Activated T-helper 2 cell treated with anti-CD3 and anti-CD28 coated beads, Interferon-gamma antibody, Interleukin-2, Interleukin-4, amounts not matched to agents 10 μg/mL and 5 μg/mL and 100 μg/mL, durations not matched to agents 14 hours and 24 hours and 36 hours (primary cell): ENCODE measurements around the gene SERINC5. TPM values are rescaled to one million over a fixed set of nuclear protein-coding genes. Genes with fewer than 3 reads are reported as not detected.

ENCODE experiments used
- DNase-seq: peaks from one replicate; pipeline ENCODE4 v3.0.0; 2021; ENCODE audit warnings: low spot score
- H3K27ac Mint-ChIP-seq: one replicate; pipeline ENCODE4 v1.8.0; 2021; ENCODE audit warnings: mixed read lengths
- H3K27me3 Mint-ChIP-seq: one replicate; pipeline ENCODE4 v1.8.0; 2021; ENCODE audit warnings: low read depth, mixed read lengths
- H3K36me3 Mint-ChIP-seq: one replicate; pipeline ENCODE4 v1.8.0; 2021; ENCODE audit warnings: low read depth, mixed read lengths
- H3K4me1 Mint-ChIP-seq: one replicate; pipeline ENCODE4 v1.8.0; 2021; ENCODE audit warnings: low read depth, mixed read lengths
- H3K4me3 Mint-ChIP-seq: one replicate; pipeline ENCODE4 v1.8.0; 2021; ENCODE audit warnings: low read depth, mild to moderate bottlenecking, moderate library complexity, mixed read lengths
- H3K9me3 Mint-ChIP-seq: one replicate; pipeline ENCODE4 v1.8.0; 2021; ENCODE audit warnings: mixed read lengths
- intact Hi-C: fragments of 100-400 bp; cut with micrococcal nuclease; formaldehyde crosslinking; loops from one replicate; pipeline ENCODE4 v1.15.1; 2023
- total RNA-seq: library from RNA; stranded (reverse); gene quantifications from 2 replicates; pipeline ENCODE4 v1.2.3, GENCODE V29; 2022

SERINC5 gene
- total RNA-seq, 1 donor from 2014 or later: 18.9 TPM

- Mint-ChIP-seq H3K27me3 (no peaks in the 10 kb centered on the region), H3K9me3 (no peaks in the 10 kb centered on the region), H3K4me3 (no peak overlapping the region), H3K27ac (peak overlapping the region; percentile 31), H3K36me3 (peaks cover 39% of the 10 kb centered on the region), H3K4me1 (peaks cover 68% of the 10 kb centered on the region)
- intact Hi-C loops: no loop called here
- DNase-seq: no peak
Observed at GRCh38 chr5:80216753-80217596, 38.9 kb downstream of the SERINC5 start.

DNA sequence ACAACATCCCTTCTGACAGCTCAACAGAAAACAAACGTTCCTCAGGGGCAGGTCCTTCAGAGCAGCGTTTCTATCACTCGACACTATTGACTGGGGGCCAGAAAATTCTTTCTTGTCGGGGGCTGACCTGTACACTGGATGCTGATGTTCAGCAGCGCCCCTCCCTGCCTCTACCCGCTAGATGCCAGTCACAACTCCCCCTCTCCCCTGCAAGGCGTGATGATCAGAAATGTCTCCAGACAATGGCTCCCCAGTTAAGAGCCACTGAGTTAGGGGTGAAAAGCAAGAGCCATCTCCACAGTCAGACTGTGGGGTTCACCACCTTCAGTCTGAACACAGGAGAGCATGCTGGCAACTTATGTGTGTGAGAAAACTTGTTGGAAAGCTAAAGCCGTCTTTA, 39.8 kb downstream of the SERINC5 start:
- Mint-ChIP-seq H3K4me3 (peak overlapping the region; percentile 18), H3K27me3 (no peaks in the 10 kb centered on the region), H3K36me3 (peaks cover 41% of the 10 kb centered on the region), H3K27ac (peak overlapping the region; percentile 63), H3K4me1 (peaks cover 77% of the 10 kb centered on the region), H3K9me3 (no peaks in the 10 kb centered on the region)
- intact Hi-C loops: no loop called here
- no peak for DNase-seq

GRCh38 chr5:80215523-80215922, 40.3 kb downstream of the SERINC5 start:
- Mint-ChIP-seq H3K4me3 (no peak overlapping the region), H3K27ac (peak overlapping the region; percentile 55), H3K4me1 (peaks cover 79% of the 10 kb centered on the region), H3K36me3 (peaks cover 44% of the 10 kb centered on the region), H3K9me3 (no peaks in the 10 kb centered on the region), H3K27me3 (no peaks in the 10 kb centered on the region)
- intact Hi-C loops: no loop called here
- no peak for DNase-seq

- H3K27ac Mint-ChIP-seq: no peak overlapping the region
- H3K9me3 Mint-ChIP-seq: no peaks in the 10 kb centered on the region
- DNase-seq: no peak
- H3K4me1 Mint-ChIP-seq: peaks cover 72% of the 10 kb centered on the region
- peaks cover 39% of the 10 kb centered on the region for H3K36me3 Mint-ChIP-seq
- intact Hi-C loops: loop anchor here (5.0 kb wide), 1 partner anchor 39 kb away; no protein-coding TSS in a partner anchor
- H3K4me3 Mint-ChIP-seq: no peak overlapping the region
- H3K27me3 Mint-ChIP-seq: no peaks in the 10 kb centered on the region
Observed at GRCh38 chr5:80213466-80213865, 42.4 kb downstream of the SERINC5 start.

GRCh38 chr5:80212171-80212667, 43.6 kb downstream of the SERINC5 start:
- Mint-ChIP-seq H3K4me3 (no peak overlapping the region), H3K9me3 (no peaks in the 10 kb centered on the region), H3K4me1 (peaks cover 71% of the 10 kb centered on the region), H3K27me3 (no peaks in the 10 kb centered on the region), H3K27ac (no peak overlapping the region), H3K36me3 (peaks cover 35% of the 10 kb centered on the region)
- intact Hi-C loops: loop anchor here (5.0 kb wide), 1 partner anchor 40 kb away; no protein-coding TSS in a partner anchor
- no peak for DNase-seq

DNA sequence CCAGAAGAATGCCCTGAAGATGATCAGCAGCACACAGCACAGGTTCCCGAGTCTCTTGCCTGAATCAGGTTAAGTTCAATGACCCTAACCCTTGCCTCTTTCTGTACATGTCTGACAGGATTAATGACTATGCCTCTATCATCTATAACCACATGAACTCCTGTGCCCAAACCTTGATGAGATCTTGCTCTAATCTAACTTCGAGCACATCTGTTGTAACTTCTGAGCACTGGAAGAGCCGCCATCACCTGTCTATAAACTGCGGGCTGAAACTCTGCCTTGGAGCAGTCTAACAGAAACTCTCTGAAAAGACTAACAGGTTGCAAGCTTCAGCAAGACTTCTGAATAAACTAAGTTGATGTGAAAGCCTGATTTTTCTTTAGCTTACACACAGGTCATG, 44.5 kb downstream of the SERINC5 start:
- no peak overlapping the region for H3K27ac Mint-ChIP-seq
- intact Hi-C loops: loop anchor here (5.0 kb wide), 1 partner anchor 41 kb away; no protein-coding TSS in a partner anchor
- DNase-seq: no peak
- peaks cover 33% of the 10 kb centered on the region for H3K36me3 Mint-ChIP-seq
- no peak overlapping the region for H3K4me3 Mint-ChIP-seq
- H3K4me1 Mint-ChIP-seq: peaks cover 72% of the 10 kb centered on the region
- no peaks in the 10 kb centered on the region for H3K9me3 Mint-ChIP-seq
- no peaks in the 10 kb centered on the region for H3K27me3 Mint-ChIP-seq

GRCh38 chr5:80210014-80210413, 45.8 kb downstream of the SERINC5 start:
- Mint-ChIP-seq H3K4me1 (peaks cover 68% of the 10 kb centered on the region), H3K4me3 (no peak overlapping the region), H3K36me3 (peaks cover 29% of the 10 kb centered on the region), H3K27ac (peak overlapping the region; percentile 57), H3K9me3 (no peaks in the 10 kb centered on the region), H3K27me3 (no peaks in the 10 kb centered on the region)
- no peak for DNase-seq
- intact Hi-C loops: loop anchor here (5.0 kb wide), 1 partner anchor 42 kb away; no protein-coding TSS in a partner anchor

DNA sequence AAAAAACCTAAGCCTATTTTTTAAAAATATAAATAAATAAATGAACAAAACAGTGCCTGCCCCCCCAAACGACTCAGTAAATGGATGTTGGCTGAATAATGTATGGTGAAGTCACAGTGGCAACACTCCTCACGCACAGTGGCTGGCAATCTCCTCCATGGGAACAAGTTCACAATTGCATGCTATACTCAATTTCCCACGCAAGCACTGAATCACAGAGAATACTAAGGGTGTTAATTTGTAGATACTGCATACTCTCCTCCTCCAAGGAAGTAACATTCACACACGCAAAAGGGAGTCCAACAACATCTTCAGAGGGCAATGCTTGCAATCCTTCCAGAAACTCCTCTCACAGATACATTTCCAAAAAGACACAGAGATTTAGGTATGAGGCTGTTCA, 47.5 kb downstream of the SERINC5 start:
- no peak for DNase-seq
- Mint-ChIP-seq H3K4me1 (peaks cover 67% of the 10 kb centered on the region), H3K27me3 (no peaks in the 10 kb centered on the region), H3K4me3 (no peak overlapping the region), H3K9me3 (no peaks in the 10 kb centered on the region), H3K36me3 (peaks cover 34% of the 10 kb centered on the region), H3K27ac (no peak overlapping the region)
- intact Hi-C loops: no loop called here

DNA sequence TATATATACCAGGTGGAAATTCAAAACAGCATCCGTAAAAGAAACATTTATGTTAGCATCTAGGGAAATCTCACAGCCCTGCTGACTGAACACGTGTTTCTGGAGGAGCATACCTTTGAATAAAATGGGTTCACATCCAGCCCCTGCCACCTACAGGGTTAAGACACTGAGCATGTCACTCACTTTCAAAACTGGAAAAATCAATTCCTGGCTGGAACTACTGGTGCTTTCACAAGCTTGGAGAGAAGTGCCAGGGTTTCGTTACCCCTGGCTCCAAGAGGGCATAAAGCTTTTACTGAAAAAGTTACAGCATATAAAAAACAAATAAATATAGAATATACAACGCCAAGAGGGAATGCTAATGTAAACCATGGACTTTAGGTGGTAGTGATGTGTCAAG, 48.0 kb downstream of the SERINC5 start:
- intact Hi-C loops: loop anchor here (2.0 kb wide), 1 partner anchor 15 kb away; no protein-coding TSS in a partner anchor

DNA sequence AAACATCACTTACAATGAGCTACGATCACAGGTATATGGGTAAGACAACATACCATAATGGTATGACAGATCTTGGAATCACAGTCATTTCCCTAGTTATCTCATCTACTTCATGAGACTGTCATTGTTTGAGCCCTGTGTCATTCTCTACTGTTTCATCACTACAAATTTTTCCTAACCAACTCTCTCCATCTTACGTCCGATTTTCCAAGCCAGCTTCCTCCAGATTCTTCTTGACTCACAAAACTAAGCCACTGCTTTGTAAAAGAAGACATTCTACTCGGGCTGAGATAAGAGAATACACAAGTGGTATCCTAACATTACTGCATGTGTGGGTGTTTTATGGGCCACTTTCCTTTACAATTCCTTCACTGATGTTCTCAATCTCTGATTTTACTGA, 49.6 kb downstream of the SERINC5 start:
- intact Hi-C loops: loop anchor here (2.0 kb wide), 1 partner anchor 13 kb away; no protein-coding TSS in a partner anchor
- peaks cover 46% of the 10 kb centered on the region for H3K36me3 Mint-ChIP-seq
- peaks cover 59% of the 10 kb centered on the region for H3K4me1 Mint-ChIP-seq

More for the DNA sequence above, 48.0 kb downstream of the SERINC5 start:
- Mint-ChIP-seq H3K27ac (no peak overlapping the region), H3K4me1 (peaks cover 65% of the 10 kb centered on the region), H3K4me3 (no peak overlapping the region), H3K36me3 (peaks cover 36% of the 10 kb centered on the region), H3K27me3 (no peaks in the 10 kb centered on the region), H3K9me3 (no peaks in the 10 kb centered on the region)
- no peak for DNase-seq

DNA sequence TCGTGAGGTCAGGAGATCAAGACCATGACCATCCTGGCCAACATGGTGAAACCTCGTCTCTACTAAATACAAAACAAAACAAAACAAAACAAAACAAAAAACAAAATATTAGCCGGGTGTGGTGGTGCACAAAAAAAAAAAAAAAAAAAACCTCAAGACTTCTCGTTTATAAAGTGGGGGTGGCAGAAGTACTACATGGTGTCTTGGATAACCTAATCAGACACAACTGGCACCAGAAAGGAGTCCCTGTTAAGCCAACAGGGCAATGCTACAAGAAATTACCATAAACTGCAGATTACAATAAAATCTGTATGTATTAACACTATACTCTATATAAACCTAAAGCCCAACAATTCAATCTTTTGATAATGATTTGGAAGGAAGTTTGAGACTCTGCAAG, 50.0 kb downstream of the SERINC5 start:
- Mint-ChIP-seq H3K27me3 (no peaks in the 10 kb centered on the region), H3K27ac (peak overlapping the region; percentile 35), H3K9me3 (no peaks in the 10 kb centered on the region), H3K4me3 (no peak overlapping the region), H3K4me1 (peaks cover 56% of the 10 kb centered on the region), H3K36me3 (peaks cover 46% of the 10 kb centered on the region)
- intact Hi-C loops: loop anchor here (2.0 kb wide), 1 partner anchor 13 kb away; no protein-coding TSS in a partner anchor
- no peak for DNase-seq

More for the DNA sequence above, 49.6 kb downstream of the SERINC5 start:
- Mint-ChIP-seq H3K9me3 (no peaks in the 10 kb centered on the region), H3K27me3 (no peaks in the 10 kb centered on the region), H3K27ac (peak overlapping the region; percentile 35), H3K4me3 (no peak overlapping the region)
- DNase-seq: no peak

DNA sequence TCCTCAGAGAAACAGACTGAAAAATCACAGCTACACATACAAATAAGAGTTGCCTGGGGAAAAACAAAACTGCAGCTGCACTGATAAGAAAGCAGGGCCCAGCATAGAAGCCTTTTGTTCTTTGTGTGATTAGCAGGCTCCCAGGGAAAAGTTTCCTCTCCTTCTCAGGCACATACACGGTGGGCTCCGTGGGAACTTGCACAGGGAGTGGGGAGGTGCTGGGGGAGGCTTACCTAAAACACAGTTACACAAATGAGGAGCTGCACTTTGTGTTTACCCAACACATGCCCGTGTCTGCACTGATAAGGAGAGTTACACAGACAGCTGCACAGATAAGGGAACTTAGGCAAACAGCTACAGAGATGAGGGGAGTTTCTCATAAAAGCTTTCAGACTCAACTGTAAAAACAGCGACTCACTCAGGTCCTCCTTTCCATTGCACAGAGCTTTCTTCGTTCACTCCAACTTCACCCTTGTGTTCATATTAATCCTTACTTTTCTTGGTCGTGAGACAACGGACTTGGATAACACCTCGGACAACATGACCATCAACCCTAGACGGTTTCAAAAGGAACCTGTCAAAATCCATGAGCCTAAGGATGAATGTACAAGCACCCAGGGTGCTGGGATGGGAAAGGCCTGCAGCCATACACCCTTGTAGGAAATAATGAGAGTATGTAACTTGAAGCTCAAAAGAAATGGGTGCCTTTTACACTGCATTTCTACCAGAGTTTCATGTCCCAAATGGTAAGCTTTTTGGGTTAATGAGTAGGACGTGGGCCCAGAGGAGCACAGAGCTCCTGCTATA, 50.8 kb downstream of the SERINC5 start:
- DNase-seq: no peak
- H3K4me3 Mint-ChIP-seq: no peak overlapping the region

More for the DNA sequence above, 50.8 kb downstream of the SERINC5 start:
- Mint-ChIP-seq H3K27me3 (no peaks in the 10 kb centered on the region), H3K27ac (peak overlapping the region; percentile 50), H3K9me3 (no peaks in the 10 kb centered on the region), H3K36me3 (peaks cover 42% of the 10 kb centered on the region), H3K4me1 (peaks cover 51% of the 10 kb centered on the region)
- intact Hi-C loops: no loop called here
